ENCODE measurements around the gene USP40.

Gene USP40

GRCh38 chr2:233473878-233474277 lies 92.7 kb downstream of the USP40 start:
- no peak for TF ChIP-seq CTCF (IDR thresholded peaks at IDR 0.05; ENCODE audit: low read depth, low read length)
- no peak for DNase-seq (ENCODE audit: low read depth, low spot score)
- in situ Hi-C loops (cut with HindIII; ENCODE audit: low sequenced_read_pairs): no loop called here
- H3K4me3 ChIP-seq (ENCODE audit: low read depth, low read length): no peak overlapping the region

GRCh38 chr2:233473386-233473791 lies 93.2 kb downstream of the USP40 start:
- no peak for TF ChIP-seq CTCF (IDR thresholded peaks at IDR 0.05; ENCODE audit: low read depth, low read length)
- DNase-seq (ENCODE audit: low read depth, low spot score): no peak
- H3K4me3 ChIP-seq (ENCODE audit: low read depth, low read length): no peak overlapping the region
- in situ Hi-C loops (cut with HindIII; ENCODE audit: low sequenced_read_pairs): no loop called here

GRCh38 chr2:233471291-233472035 lies 95.1 kb downstream of the USP40 start:
- in situ Hi-C loops (cut with HindIII; ENCODE audit: low sequenced_read_pairs): no loop called here
- DNase-seq (ENCODE audit: low read depth, low spot score): no peak
- H3K4me3 ChIP-seq (ENCODE audit: low read depth, low read length): no peak overlapping the region
- TF ChIP-seq CTCF (IDR thresholded peaks at IDR 0.05; ENCODE audit: low read depth, low read length): no peak

- TF ChIP-seq CTCF (IDR thresholded peaks at IDR 0.05; ENCODE audit: low read depth, low read length): no peak
- no peak overlapping the region for H3K4me3 ChIP-seq (ENCODE audit: low read depth, low read length)
- in situ Hi-C loops (cut with HindIII; ENCODE audit: low sequenced_read_pairs): no loop called here
- no peak for DNase-seq (ENCODE audit: low read depth, low spot score)
Observed at GRCh38 chr2:233470839-233471238, 95.7 kb downstream of the USP40 start.

- peak; percentile 47 for DNase-seq (ENCODE audit: low read depth, low spot score)
- no peak overlapping the region for H3K4me3 ChIP-seq (ENCODE audit: low read depth, low read length)
- in situ Hi-C loops (cut with HindIII; ENCODE audit: low sequenced_read_pairs): no loop called here
- TF ChIP-seq CTCF (IDR thresholded peaks at IDR 0.05; ENCODE audit: low read depth, low read length): no peak
Observed at GRCh38 chr2:233470011-233470687, 96.4 kb downstream of the USP40 start.

GRCh38 chr2:233469261-233470010 lies 97.1 kb downstream of the USP40 start:
- H3K4me3 ChIP-seq (ENCODE audit: low read depth, low read length): no peak overlapping the region
- TF ChIP-seq CTCF (IDR thresholded peaks at IDR 0.05; ENCODE audit: low read depth, low read length): no peak
- in situ Hi-C loops (cut with HindIII; ENCODE audit: low sequenced_read_pairs): no loop called here
- DNase-seq (ENCODE audit: low read depth, low spot score): no peak
